ENCODE results near the gene LIPE.
A peak's percentile ranks its signal among the peaks of the same experiment; 100 is the strongest.
"Not testable (repeated sequence)": the region's sequence is repeated elsewhere in the genome, so short reads cannot be mapped to it uniquely, and the experiment has no call there.

Gene LIPE

DNA sequence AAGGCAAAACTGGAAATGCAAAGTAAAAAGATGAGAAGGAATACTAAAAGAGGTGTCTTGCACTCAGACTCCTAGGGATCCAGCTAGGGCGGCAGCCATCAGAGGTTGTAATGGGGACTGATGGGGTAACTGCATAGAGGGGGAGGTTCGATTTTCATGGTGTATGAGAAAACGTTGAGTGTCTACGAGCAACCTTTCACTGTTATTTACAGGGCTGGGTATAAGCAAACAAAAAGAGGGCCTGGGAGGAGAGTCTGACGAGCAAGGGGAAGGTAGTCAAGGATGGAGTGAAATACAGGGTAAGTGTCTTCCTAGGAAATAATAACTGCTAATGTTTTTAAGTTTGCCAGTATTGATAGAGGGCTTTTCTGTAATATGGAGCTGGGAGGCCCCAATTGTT, 21.1 kb upstream of the LIPE start:
- not testable (repeated sequence) for DNase-seq (ENCODE audit: low read depth in 3 of 3)

- DNase-seq (ENCODE audit: low read depth in 3 of 3) = no peak
Measured at GRCh38 chr19:42445948-42446347, 18.8 kb upstream of the LIPE start.

DNA sequence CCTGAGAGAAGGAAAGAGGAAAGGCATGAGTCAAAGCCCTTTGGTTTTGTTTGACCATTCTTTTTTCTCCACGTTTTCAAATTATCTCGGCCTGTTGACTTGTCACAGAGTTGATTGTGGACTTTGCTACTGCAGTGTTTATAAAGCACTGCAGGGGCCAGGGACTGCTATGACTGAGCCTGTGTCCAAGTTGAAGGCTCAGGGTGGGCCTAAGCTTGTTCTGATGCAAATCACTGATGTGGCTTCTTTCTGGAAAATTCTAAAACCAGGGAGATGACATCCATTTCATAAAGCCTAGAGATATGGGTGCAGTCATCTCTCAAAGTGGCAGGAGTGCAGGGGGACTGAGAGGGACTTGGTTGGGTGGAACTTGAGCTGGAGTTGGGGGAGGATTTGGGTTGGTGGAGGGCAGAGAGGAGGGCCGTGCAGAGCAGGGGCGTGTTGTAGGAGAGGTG, 16.8 kb upstream of the LIPE start:
- no peak for DNase-seq (ENCODE audit: low read depth in 3 of 3)

- no peak for DNase-seq (ENCODE audit: low read depth in 3 of 3)
Measured at GRCh38 chr19:42442833-42443232, 15.6 kb upstream of the LIPE start, which contains the start of gene CXCL17. CXCL17 (minus strand) TSS chr19:42442946; CDS start chr19:42442832, 114 bp downstream.

GRCh38 chr19:42441049-42441445, 13.9 kb upstream of the LIPE start:
- no peak for DNase-seq (ENCODE audit: low read depth in 3 of 3)

DNA sequence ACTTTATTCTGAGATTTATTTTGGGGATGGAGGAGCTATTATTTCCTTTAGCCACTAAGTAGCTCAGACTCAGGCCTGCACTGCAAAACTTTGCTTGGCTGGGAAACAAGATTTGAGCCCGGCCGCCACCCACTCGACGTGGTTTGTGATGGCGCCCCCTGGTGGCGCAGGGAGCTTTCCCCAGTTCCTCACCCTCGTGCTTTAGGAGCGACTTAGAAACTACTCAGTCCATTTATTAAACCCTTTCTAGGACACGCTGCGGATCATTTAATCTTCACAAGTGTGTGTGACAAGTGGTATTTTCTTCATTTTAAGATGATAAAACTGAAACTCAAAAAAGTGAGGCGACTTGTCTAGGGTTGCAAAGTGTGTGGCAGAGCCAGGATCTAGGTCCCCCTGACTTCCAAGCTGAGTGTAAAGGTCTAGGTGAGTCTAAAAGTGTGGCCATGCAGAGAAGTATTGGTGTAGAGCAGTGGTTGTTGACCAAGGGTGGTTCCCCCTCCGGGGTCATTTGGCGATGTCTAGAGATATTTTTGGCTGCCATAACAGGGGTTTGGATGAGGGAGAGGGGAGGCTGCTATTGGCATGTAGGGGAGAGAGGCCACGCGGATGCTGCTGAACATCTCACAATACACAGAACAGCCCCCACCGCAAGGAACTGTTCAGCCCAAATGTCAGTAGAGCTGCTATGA, 13.3 kb upstream of the LIPE start:
- peak; percentile 67 to 84 (median 72) for DNase-seq (ENCODE audit: low read depth in 3 of 3)

DNA sequence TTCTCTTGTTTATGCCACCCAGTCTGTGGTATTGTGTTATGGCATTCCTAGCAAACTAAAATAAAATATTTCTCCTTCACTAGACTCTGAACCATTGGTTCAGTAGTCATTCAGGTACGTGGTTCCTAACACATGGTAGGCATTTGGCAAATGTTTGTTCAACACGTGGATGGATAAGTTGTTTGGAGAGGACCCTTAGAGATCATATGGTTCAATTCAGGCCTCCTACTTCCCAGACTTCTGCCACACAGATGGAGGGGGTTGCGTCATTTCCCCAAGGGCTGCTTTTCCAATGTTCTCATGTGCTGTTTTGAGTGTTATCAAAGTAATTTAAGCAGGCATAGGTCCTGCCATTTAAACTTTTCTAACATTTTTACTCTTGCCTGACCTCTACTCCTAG, 8.8 kb upstream of the LIPE start:
- no peak for DNase-seq (ENCODE audit: low read depth in 3 of 3)

DNA sequence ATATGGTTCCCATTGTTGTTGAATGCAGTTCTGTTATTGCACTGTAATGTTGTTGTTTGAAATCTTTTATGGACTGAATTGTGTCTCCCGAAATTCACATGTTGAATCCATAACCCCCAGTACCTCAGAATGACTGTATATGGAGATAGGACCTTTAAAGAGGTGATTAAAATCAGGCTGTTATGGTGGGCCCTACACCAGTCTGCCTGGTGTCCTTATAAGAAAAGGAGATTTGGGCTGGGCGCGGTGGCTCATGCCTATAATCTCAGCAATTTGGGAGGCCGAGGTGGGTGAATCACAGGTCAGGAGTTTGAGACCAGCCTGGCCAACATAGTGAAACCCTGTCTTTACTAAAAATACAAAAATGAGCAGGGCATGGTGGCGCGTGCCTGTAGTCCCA, 8.1 kb upstream of the LIPE start:
- no peak for DNase-seq (ENCODE audit: low read depth in 3 of 3)

GRCh38 chr19:42433503-42434260, 6.5 kb upstream of the LIPE start:
- peak in 2 of 3 donors; percentile 21 to 55 for DNase-seq (ENCODE audit: low read depth in 3 of 3)

GRCh38 chr19:42431486-42431885, 4.3 kb upstream of the LIPE start:
- DNase-seq (ENCODE audit: low read depth in 3 of 3) = no peak

DNA sequence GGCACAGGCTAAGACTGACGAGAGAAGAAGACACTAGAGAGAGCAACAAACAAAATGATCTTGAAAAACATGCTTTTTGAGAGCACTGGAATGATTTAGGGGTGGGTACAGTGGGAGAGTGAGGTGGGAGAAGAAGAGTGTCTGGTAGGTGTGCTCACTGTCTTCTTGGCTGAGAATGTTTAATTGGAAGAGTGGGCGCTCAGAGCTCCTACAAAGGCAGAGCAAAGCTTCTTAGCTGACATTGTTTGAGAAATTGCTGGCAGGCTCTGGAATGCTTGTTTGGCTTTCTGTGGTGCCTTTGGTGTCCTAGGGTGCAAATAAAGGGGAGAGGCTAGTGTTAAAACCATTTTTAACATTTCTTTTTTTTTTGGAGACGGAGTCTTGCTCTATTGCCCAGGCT, 1.5 kb upstream of the LIPE start:
- no peak for DNase-seq (ENCODE audit: low read depth in 3 of 3)

DNA sequence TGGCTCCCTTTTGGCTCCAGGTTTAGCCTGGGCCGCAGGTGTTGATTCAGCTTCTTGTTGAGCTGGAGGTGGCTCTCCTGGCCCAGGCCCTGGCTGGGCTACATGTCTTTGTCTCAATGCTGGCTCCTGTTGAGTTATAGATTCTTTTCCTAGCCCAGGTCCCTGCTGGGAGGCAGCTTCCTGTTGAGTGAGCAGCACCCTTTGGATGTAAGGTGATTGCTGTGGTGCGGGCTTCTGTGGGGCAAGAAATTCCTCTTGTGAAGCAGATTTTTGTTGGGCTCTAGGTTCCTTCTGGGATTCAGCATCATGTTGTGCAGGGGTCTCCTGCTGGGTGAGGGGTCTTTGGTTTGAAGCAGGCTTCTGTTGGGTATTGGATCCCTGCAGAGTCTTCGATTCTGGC, 545 bp downstream of the LIPE start:
- no peak for DNase-seq (ENCODE audit: low read depth in 3 of 3)

GRCh38 chr19:42424712-42425131, 2.5 kb downstream of the LIPE start:
- DNase-seq (ENCODE audit: low read depth in 3 of 3) = no peak

DNA sequence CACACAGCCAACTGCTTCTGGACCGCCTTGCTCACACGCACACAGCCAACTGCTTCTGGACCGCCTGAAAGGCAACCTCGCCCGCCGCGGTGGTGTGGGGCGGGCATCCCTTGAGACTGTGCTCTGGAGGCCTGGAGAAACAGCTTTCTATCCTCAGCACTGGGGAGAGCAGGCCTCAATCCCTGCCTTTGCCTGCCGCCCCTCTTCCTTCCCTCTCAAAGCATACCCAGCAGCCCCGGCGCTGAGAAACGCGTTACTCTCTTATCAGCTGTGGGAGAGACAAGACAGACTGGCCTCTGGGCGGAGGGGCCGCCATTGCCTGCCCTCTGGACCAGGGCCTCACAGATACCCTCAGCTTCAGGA, 2.9 kb downstream of the LIPE start:
- no peak for DNase-seq (ENCODE audit: low read depth in 3 of 3)

- DNase-seq (ENCODE audit: low read depth in 3 of 3) = peak; percentile 87 to 92 (median 88)
Measured at GRCh38 chr19:42423462-42424344, 3.5 kb downstream of the LIPE start.

DNA sequence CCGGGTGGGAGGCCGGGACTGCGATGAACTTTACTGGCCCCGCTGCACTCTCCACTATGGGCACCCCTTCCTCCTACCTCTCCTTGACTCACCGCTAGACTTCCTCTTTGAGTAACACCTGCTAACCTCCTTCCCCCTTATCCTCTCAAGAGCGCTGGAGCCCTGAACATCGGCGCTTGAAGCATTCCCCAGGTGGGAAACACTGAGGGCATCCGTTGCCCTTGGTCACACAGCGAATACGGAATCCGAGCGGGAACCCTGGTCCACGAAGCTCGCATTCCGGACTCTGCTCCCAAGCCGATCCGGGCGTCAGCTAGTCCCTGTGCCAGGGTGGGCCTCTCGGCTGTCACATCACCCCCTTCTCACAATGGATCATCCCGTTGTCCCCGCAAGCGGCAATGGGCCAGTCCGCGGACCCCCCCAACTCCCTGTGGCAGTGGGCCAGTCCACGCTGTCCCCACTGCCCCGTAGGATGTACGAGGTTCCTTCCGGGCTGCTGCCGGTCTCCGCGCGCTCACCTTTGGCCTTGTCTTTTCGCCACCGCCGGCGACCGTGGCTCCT, 4.2 kb downstream of the LIPE start:
- DNase-seq (ENCODE audit: low read depth in 3 of 3) = peak in 2 of 3 donors; percentile 20 to 26

- no peak for DNase-seq (ENCODE audit: low read depth in 3 of 3)
Measured at GRCh38 chr19:42422092-42422900, 4.9 kb downstream of the LIPE start.

DNA sequence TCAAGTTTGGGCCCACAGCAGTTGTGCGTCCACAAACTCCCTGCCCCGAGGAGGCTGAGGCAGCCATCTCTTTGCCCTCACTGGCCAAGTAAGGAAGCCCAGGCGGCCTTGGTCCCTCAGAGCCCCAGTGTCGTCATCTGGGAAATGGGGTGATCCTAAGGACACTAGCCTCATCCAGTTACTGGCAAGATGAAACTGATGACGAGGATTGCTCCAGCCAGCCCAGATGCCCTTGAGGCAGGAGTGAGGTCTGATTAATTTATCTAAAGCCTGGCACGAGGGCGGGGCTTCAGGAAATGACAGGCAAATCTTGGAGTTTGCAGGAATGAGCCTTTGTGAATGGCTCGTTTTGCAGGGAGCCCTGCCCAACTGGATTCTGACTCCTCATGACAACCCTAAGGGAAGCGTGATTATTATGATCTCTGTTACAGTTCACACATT, 5.6 kb downstream of the LIPE start:
- DNase-seq (ENCODE audit: low read depth in 3 of 3) = no peak

DNA sequence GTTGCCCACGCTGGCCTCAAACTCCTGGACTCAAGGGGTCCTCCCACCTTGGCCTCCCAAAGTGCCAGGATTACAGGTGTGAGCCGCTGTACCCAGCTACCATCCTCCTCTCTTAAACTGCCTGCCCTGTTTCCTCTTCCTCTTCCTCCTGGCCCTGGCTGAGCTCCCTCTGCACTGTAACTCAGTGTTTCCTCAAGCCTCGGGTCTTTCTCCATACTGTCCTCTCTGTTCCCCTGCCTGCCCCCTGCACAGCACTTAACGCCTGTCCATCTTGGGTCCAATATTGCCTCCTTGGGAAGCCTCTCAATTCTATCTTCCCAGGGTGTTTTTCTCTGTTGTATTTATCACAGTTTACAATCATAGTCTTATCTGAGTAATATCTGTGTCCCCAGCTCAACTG, 6.1 kb downstream of the LIPE start:
- DNase-seq (ENCODE audit: low read depth in 3 of 3) = no peak

- DNase-seq (ENCODE audit: low read depth in 3 of 3) = peak; percentile 59 to 76 (median 61)
Measured at GRCh38 chr19:42420055-42420544, 7.1 kb downstream of the LIPE start.

GRCh38 chr19:42419309-42419708, 7.9 kb downstream of the LIPE start:
- no peak for DNase-seq (ENCODE audit: low read depth in 3 of 3)

All from stimulated activated CD4-positive, alpha-beta T cell treated with anti-CD3 and anti-CD28 coated beads, TNF-alpha, amount 100 ng/mL, for 48 hours (primary cell).